Measurements from ENCODE around the gene SRSF11. TPM values are rescaled to one million over a fixed set of nuclear protein-coding genes. Genes with fewer than 3 reads are reported as not detected.
"Not testable (repeated sequence)": the region's sequence is repeated elsewhere in the genome, so short reads cannot be mapped to it uniquely, and the experiment has no call there.

The SRSF11 gene
- total RNA-seq, 1 experiment from 2014 or later = 112 TPM

- Histone ChIP-seq H3K4me3 (ENCODE audit: low read length) (peak within 1 kb of the TSS; percentile 85), H3K4me2 (ENCODE audit: low read length) (peak within 1 kb of the TSS; percentile 97), H4K20me1 (ENCODE audit: low read length) (no peaks in the 10 kb centered on the region), H3K27me3 (ENCODE audit: low read length) (no peaks in the 10 kb centered on the region), H3K79me2 (ENCODE audit: low read length) (peaks cover 95% of the 10 kb centered on the region), H2AFZ (ENCODE audit: low read length) (peak within 1 kb of the TSS; percentile 84), H3F3A (ENCODE audit: low read length, unreplicated experiment) (no peaks in the 10 kb centered on the region), H3K36me3 (ENCODE audit: low read depth, low read length) (peaks cover 12% of the 10 kb centered on the region; the same call in 1 of the 2 replicates), H3K9me2 (replicated peaks; ENCODE audit: low read length) (no peaks in the 10 kb centered on the region), H3K4me1 (ENCODE audit: insufficient read depth, low read length) (peaks cover 12% of the 10 kb centered on the region), H3K9ac (ENCODE audit: low read length) (peak within 1 kb of the TSS; percentile 93), H3K9me3 (ENCODE audit: low read length) (no peaks in the 10 kb centered on the region), H3K27ac (ENCODE audit: low read length) (peak within 1 kb of the TSS; percentile 75)
- intact Hi-C loops (cut with micrococcal nuclease) = loop anchor here (1.0 to 5.0 kb wide), 5 partner anchors 15 to 876 kb away; partner anchors contain the start of genes CTH, SRSF11 and ZRANB2
- ATAC-seq = peak; percentile 85
- TSS peak; percentile 73 for BruUV-seq (replicated peaks)
- ChIA-PET POLR2A (ENCODE audit: unreplicated experiment) (interaction anchor here (1.6 kb wide), 1 partner anchor 16 kb away, joined by 13 read pairs; the partner anchor contains the start of gene SRSF11), CTCF (interaction anchor here (1.1 to 1.2 kb wide), 2 partner anchors 15 to 171 kb away, joined by 5 to 8 read pairs; partner anchors contain the start of gene SRSF11)
- peak; percentile 98 for DNase-seq
- TF ChIP-seq CTCF (conservative IDR thresholded peaks at IDR 0.05; ENCODE audit: low read depth, low read length) = 0 out of 2 replicates have a peak, but pooled peaks have one; percentile 25
- no peak for TF ChIP-seq EZH2 (IDR thresholded peaks at IDR 0.05; ENCODE audit: low read length, unreplicated experiment)
These were observed 15.6 kb upstream of the SRSF11 start, which contains the start of gene LRRC40 for GRCh38 chr1:70205434-70206118. LRRC40 (minus strand) TSS chr1:70205579; CDS start chr1:70205540, 39 bp downstream.

DNA sequence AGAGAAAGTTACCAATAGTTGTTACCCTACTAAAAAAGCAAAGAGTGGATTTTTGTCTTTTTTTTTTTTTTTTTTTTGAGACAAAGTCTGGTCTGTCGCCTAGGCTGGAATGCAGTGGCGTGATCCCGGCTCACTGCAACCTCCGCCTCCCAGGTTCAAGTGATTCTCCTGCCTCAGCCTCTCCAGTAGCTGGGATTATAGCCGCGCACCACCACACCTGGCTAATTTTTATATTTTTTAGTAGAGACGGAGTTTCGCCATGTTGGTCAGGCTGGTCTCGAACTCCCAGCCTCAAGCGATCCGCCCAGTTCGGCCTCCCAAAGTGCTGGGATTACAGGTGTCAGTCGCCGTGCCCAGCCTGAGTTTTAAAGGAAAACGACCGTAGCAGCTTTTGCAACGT, 14.3 kb upstream of the SRSF11 start:
- H2AFZ ChIP-seq (ENCODE audit: low read length); CTCF ChIA-PET; POLR2A ChIA-PET (ENCODE audit: unreplicated experiment); BruUV-seq (replicated peaks); H3K27me3 ChIP-seq (ENCODE audit: low read length); H3F3A ChIP-seq (ENCODE audit: low read length, unreplicated experiment); H4K20me1 ChIP-seq (ENCODE audit: low read length); H3K9me3 ChIP-seq (ENCODE audit: low read length); ATAC-seq; H3K9me2 ChIP-seq (replicated peaks; ENCODE audit: low read length); DNase-seq; H3K27ac ChIP-seq (ENCODE audit: low read length): not testable (repeated sequence)
- Histone ChIP-seq H3K4me3 (ENCODE audit: low read length) (peak overlapping the region; percentile 85), H3K9ac (ENCODE audit: low read length) (peak overlapping the region; percentile 93), H3K79me2 (ENCODE audit: low read length) (peaks cover 97% of the 10 kb centered on the region), H3K4me1 (ENCODE audit: insufficient read depth, low read length) (peaks cover 12% of the 10 kb centered on the region), H3K4me2 (ENCODE audit: low read length) (peak overlapping the region; percentile 97), H3K36me3 (ENCODE audit: low read depth, low read length) (peaks cover 16% of the 10 kb centered on the region)
- intact Hi-C loops (cut with micrococcal nuclease) = loop anchor here (5.0 kb wide), 1 partner anchor 205 kb away; the partner anchor contains the start of gene CTH

DNA sequence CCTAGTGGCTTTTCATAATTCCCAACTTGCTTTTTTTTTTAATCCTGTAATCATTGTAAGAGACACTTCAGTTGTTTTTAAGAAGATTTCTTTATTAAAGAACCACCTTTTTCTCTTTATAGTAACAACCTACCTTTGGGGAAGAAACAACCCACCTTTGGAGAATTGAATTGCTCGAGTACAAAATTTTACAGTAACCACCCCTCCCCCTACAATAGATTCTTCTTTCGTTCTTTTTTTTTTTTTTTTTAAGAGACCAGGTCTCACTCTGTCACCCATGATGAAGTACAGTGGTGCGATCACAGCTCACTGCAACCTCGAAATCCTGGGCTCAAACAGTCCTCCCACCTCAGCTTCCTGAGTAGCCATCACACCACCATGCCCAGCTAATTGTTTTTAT, 13.7 kb upstream of the SRSF11 start:
- DNase-seq (no peak), ATAC-seq (no peak)
- no peaks in the 10 kb centered on the region for H3K9me2 ChIP-seq (replicated peaks; ENCODE audit: low read length)
- H4K20me1 ChIP-seq (ENCODE audit: low read length) = no peaks in the 10 kb centered on the region
- TF ChIP-seq EZH2 (IDR thresholded peaks at IDR 0.05; ENCODE audit: low read length, unreplicated experiment) (no peak), EZH2phosphoT487 (IDR thresholded peaks at IDR 0.05; ENCODE audit: borderline replicate concordance, low read length) (no peak), CTCF (conservative IDR thresholded peaks at IDR 0.05; ENCODE audit: low read depth, low read length) (no peak)
- no peaks in the 10 kb centered on the region for H3F3A ChIP-seq (ENCODE audit: low read length, unreplicated experiment)
- peak overlapping the region; percentile 85; the same call in 1 of the 2 replicates for H3K4me3 ChIP-seq (ENCODE audit: low read length)
- no TSS peak for BruUV-seq (replicated peaks)
- H3K4me2 ChIP-seq (ENCODE audit: low read length) = peak overlapping the region; percentile 97
- CTCF ChIA-PET = no interaction called here
- H3K4me1 ChIP-seq (ENCODE audit: insufficient read depth, low read length) = peaks cover 12% of the 10 kb centered on the region
- POLR2A ChIA-PET (ENCODE audit: unreplicated experiment) = no interaction called here
- no peak overlapping the region for H2AFZ ChIP-seq (ENCODE audit: low read length)
- no peak overlapping the region for H3K27ac ChIP-seq (ENCODE audit: low read length)
- H3K27me3 ChIP-seq (ENCODE audit: low read length) = no peaks in the 10 kb centered on the region
- intact Hi-C loops (cut with micrococcal nuclease) = loop anchor here (5.0 kb wide), 1 partner anchor 205 kb away; the partner anchor contains the start of gene CTH
- no peaks in the 10 kb centered on the region for H3K9me3 ChIP-seq (ENCODE audit: low read length)
- H3K9ac ChIP-seq (ENCODE audit: low read length) = no peak overlapping the region; the same call in 1 of the 2 replicates
- H3K36me3 ChIP-seq (ENCODE audit: low read depth, low read length) = peaks cover 16% of the 10 kb centered on the region
- H3K79me2 ChIP-seq (ENCODE audit: low read length) = peaks cover 96% of the 10 kb centered on the region

Data from PC-3 (cell line).